ENCODE measurements around the gene BEND5.

BEND5 gene

GRCh38 chr1:48765335-48765734 lies 11.4 kb downstream of the BEND5 start:
- no peak for DNase-seq (ENCODE audit: low spot score)

DNA sequence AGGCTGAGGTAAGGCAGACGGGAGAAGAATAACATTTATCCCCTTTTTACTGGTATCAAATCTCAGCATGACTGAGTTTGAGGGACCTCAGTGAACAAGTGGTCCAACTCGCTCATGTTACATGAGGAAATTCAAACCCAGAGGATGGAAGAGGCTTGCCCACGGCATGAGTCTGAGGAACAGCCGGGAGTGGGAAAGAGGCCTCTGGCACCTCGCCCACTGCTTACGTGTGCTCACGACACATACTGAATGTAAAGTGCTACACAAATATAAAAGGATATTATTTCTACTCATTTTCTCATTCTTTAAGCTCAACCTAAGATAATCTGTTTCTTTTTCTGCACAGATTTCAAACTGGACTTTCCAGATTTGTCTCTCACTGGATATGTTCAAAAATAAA lies 14.7 kb downstream of the BEND5 start:
- no peak for DNase-seq (ENCODE audit: low spot score)

DNA sequence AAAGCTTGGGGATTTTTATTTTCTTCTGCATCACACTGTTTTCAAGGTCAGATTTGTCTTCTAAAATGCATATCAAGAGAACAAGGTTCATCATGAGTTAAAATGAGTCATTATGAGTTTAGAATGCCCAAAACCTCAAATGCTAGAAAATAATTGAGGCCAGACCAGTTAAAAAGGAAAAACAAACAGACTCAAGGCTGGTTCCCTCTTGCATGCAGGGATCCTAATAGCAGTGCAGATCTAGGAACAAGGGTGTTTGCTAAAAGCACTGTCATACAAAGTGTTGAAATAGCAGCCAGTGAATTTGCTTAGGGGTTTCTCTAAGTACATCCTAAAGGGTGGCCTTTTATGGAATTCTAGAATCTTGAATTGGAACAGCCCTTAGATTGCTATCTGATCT lies 15.3 kb downstream of the BEND5 start:
- no peak for DNase-seq (ENCODE audit: low spot score)

GRCh38 chr1:48760857-48761256 lies 15.8 kb downstream of the BEND5 start:
- no peak for DNase-seq (ENCODE audit: low spot score)

GRCh38 chr1:48758976-48759375 lies 17.7 kb downstream of the BEND5 start:
- no peak for DNase-seq (ENCODE audit: low spot score)

GRCh38 chr1:48757363-48757762 lies 19.3 kb downstream of the BEND5 start:
- no peak for DNase-seq (ENCODE audit: low spot score)

- DNase-seq (ENCODE audit: low spot score): no peak
Observed at GRCh38 chr1:48756683-48757316, 19.9 kb downstream of the BEND5 start.

DNA sequence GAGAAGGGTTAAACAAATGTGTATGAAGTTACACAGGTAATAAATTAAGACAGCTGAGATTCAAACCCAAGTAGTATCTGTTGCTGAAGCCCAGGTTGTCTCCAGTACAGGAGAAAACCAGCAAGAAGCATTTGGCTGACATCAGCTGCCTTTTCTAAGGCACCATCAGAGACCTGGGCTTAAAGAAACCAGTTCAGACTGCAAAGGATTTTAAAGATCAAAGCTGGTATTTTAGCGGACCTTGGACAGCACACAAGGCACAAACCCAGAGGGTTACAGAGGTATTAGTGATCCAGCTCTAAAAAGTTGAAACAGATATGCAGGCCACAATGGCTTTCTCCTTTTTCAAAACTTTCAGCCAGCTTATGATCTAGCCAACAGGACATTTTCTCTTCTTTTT lies 23.4 kb downstream of the BEND5 start:
- DNase-seq (ENCODE audit: low spot score): no peak

GRCh38 chr1:48750109-48750508 lies 26.6 kb downstream of the BEND5 start:
- no peak for DNase-seq (ENCODE audit: low spot score)

DNA sequence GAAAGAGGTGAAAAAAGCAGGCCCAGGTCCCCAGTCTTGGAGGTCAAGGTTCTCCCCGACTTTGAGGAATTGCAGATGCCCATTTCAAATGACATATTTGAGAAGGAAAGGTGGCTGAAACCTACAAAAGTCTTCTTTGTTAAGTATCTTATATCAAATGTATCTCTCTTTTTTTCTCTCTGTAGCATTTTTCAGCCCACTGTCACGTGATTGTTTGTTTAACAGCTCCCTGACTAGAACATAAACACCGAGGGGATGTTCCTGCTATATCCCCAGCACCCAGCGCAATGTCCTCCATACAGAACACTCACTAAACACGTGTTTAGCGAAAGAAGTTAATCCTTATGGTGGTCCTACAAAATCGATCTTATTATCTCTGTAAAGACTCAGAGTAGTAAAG lies 27.6 kb downstream of the BEND5 start:
- DNase-seq (ENCODE audit: low spot score): no peak

GRCh38 chr1:48746906-48747305 lies 29.8 kb downstream of the BEND5 start:
- no peak for DNase-seq (ENCODE audit: low spot score)

GRCh38 chr1:48744032-48744431 lies 32.7 kb downstream of the BEND5 start:
- DNase-seq (ENCODE audit: low spot score): no peak

- DNase-seq (ENCODE audit: low spot score): no peak
Observed at GRCh38 chr1:48743480-48743879, 33.2 kb downstream of the BEND5 start.

- no peak for DNase-seq (ENCODE audit: low spot score)
Observed at GRCh38 chr1:48741380-48741779, 35.3 kb downstream of the BEND5 start.

GRCh38 chr1:48740621-48741020 lies 36.1 kb downstream of the BEND5 start:
- no peak for DNase-seq (ENCODE audit: low spot score)

DNA sequence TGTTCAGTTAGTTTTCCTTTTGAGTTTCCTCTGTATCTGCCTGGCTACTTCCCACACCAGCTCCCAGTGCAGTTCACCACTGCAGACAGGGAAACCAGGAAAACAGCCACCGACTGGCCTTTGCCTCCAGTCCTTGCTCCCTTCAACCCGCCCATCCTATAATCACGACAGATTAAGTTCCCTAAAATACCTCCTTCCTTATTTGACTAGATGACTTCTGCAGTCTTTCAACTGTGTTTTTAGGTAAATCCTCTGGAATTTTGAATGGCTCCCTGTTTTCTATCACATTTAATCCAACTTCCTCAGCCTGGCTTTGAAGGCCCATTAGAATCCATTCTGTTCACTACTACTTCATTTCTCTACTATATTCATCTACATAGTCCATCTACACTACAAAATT lies 37.6 kb downstream of the BEND5 start:
- no peak for DNase-seq (ENCODE audit: low spot score)

GRCh38 chr1:48738356-48738755 lies 38.3 kb downstream of the BEND5 start:
- DNase-seq (ENCODE audit: low spot score): no peak

DNA sequence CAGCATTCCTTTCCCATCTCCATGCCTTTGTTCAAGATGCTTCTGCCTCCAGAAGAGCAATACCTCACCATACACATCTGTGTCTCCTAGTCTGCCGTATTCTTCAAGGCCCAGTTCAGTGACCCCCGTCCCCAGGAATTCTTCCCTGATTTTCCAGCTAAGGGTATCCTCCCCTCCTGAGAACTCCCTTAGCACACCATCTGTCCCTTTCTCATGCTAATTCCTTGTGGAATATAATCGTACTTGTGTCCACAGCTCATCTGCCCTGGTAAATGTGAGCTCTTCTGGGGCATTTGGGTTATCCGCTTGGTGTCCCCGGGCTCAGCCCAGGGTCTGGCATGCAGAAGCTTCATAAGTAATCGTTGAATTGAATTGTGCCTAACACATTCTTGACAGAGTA lies 40.9 kb downstream of the BEND5 start:
- DNase-seq (ENCODE audit: low spot score): no peak

GRCh38 chr1:48730164-48730910 lies 46.4 kb downstream of the BEND5 start:
- no peak for DNase-seq (ENCODE audit: low spot score)

GRCh38 chr1:48728584-48728983 lies 48.1 kb downstream of the BEND5 start:
- no peak for DNase-seq (ENCODE audit: low spot score)

DNA sequence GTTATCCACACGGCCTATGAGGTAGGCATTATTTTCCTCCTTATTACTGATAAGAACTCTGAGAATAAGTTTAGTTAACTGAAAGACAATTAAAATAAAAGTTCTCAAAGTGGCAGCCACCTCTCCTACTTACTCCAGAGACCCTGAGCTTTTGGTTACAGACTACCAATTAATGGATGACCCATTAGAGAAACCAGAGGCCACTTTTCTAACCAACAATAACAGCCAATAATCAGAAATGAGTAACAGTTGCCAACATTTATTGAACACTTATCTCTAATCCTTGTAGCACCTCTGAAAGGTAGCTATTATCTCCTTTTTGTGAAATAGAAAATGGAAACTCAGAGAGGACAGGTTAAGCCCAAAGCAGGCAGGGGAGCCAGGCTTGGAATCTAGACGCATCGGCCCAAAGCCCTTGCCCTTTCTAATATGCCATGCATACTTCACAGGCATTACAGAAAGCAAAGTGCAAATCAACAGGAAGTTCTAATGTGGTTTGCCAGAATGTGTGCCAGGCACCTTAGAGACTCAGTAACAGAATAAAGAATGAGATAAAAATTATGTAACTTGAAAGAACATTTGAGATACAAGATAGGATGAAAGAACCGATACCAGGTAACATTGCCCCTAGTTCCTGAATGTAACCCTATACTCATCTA lies 50.0 kb downstream of the BEND5 start:
- no peak for DNase-seq (ENCODE audit: low spot score)

DNA sequence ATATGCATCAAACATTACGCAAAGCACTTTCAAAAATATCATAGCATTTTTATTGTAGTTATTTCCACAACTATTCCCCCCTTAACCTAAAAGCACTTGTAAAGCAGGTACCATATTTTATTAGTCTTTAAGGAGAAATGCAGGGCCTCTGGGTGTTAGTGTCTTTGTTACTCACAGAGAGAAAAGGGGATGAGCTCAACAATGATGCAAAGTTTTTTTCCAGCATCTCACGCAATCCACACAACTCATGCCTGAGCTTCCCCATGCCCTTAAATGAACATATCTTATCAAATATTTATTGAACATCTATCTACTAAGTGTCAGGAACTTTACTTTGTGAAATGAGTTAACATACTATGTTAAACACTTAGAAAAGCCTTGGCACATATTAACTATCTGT lies 50.6 kb downstream of the BEND5 start:
- DNase-seq (ENCODE audit: low spot score): no peak

GRCh38 chr1:48725341-48726046 lies 51.2 kb downstream of the BEND5 start:
- no peak for DNase-seq (ENCODE audit: low spot score)

Data from GM03348 (cell line).